Neural cell (in vitro differentiated cells): ENCODE data around the gene NPTN. TPM values are rescaled to one million over a fixed set of nuclear protein-coding genes. Genes with fewer than 3 reads are reported as not detected.

Experiments used
- H2AFZ ChIP-seq: fragments of 200-600, 300-800 bp; sonication (generic), shearing (Covaris generic); 2 replicates; pipeline ENCODE4 v1.6.0; 2014; ENCODE audit warnings: low read depth, mild to moderate bottlenecking, antibody characterized with exemption, low read length, moderate library complexity
- H3F3A ChIP-seq: fragments of 200-600 bp; shearing (Covaris generic); 2 replicates; pipeline ENCODE4 v1.6.1; 2016; ENCODE audit warnings: mild to moderate bottlenecking, moderate library complexity, mixed read lengths, antibody characterized with exemption, low read length; ENCODE audit not compliant: insufficient read depth, poor library complexity, severe bottlenecking
- H3K27ac ChIP-seq: fragments of 200-600, 300-800 bp; sonication (generic), shearing (Covaris generic); 2 replicates; pipeline ENCODE4 v1.5.1; 2014; ENCODE audit warnings: mild to moderate bottlenecking, low read length, moderate library complexity
- H3K27me3 ChIP-seq: fragments of 300-800, 200-600 bp; sonication (generic), shearing (Covaris generic); 2 replicates; pipeline ENCODE4 v1.6.0; 2014; ENCODE audit warnings: mild to moderate bottlenecking, low read depth, low read length, moderate library complexity; ENCODE audit not compliant: insufficient read depth
- H3K36me3 ChIP-seq: fragments of 300-800, 200-600 bp; sonication (generic), shearing (Covaris generic); 2 replicates; pipeline ENCODE4 v1.5.1; 2014; ENCODE audit warnings: mild to moderate bottlenecking, antibody characterized with exemption, low read length, moderate library complexity; ENCODE audit not compliant: insufficient read depth
- H3K4me2 ChIP-seq: fragments of 300-800, 200-600 bp; sonication (generic), shearing (Covaris generic); 2 replicates; pipeline ENCODE4 v1.6.0; 2014; ENCODE audit warnings: mild to moderate bottlenecking, low read length
- H3K4me3 ChIP-seq: fragments of 300-800, 200-600 bp; sonication (generic), shearing (Covaris generic); 2 replicates; pipeline ENCODE4 v1.5.1; 2014; ENCODE audit warnings: mild to moderate bottlenecking, low read length, moderate library complexity
- H3K79me2 ChIP-seq: fragments of 200-600 bp; shearing (Covaris generic); replicated peaks from 2 replicates; pipeline ENCODE4 v1.6.0; 2014; ENCODE audit warnings: mild to moderate bottlenecking, low read length, moderate library complexity; ENCODE audit not compliant: insufficient read depth
- H3K9ac ChIP-seq: fragments of 300-800, 200-600 bp; sonication (generic), shearing (Covaris generic); 2 replicates; pipeline ENCODE4 v1.6.1; 2016; ENCODE audit warnings: mild to moderate bottlenecking, low read length, mixed read lengths
- H3K9me2 ChIP-seq: fragments of 200-600 bp; shearing (Covaris generic); 2 replicates; pipeline ENCODE4 v1.6.1; 2016; ENCODE audit warnings: mild to moderate bottlenecking, low read length, mixed read lengths; ENCODE audit not compliant: insufficient read depth
- H3K9me3 ChIP-seq: fragments of 200-600, 300-800 bp; sonication (generic), shearing (Covaris generic); 2 replicates; pipeline ENCODE4 v1.6.1; 2016; ENCODE audit warnings: mild to moderate bottlenecking, mixed run types, low read length, moderate library complexity, mixed read lengths
- H4K20me1 ChIP-seq: fragments of 200-600 bp; shearing (Covaris generic); 2 replicates; pipeline ENCODE4 v1.6.1; 2016; ENCODE audit warnings: mild to moderate bottlenecking, mixed run types; ENCODE audit not compliant: insufficient read depth
- EP300 ChIP-seq: fragments of 450-650 bp; conservative IDR thresholded peaks from 2 replicates; pipeline ENCODE4 v1.6.1; 2014; ENCODE audit warnings: antibody characterized with exemption, mild to moderate bottlenecking, moderate library complexity; ENCODE audit not compliant: poor library complexity, severe bottlenecking
- EZH2 ChIP-seq: fragments of 200-600, 300-800 bp; shearing (Covaris generic), sonication (generic); IDR thresholded peaks from 2 replicates; pipeline ENCODE4 v1.6.1; 2014; ENCODE audit warnings: antibody characterized with exemption, low read length, borderline replicate concordance, mild to moderate bottlenecking; ENCODE audit not compliant: insufficient read depth, poor library complexity, severe bottlenecking
- MXI1 ChIP-seq: fragments of 450-650 bp; conservative IDR thresholded peaks from 2 replicates; pipeline ENCODE4 v1.6.1; 2014; ENCODE audit warnings: antibody characterized with exemption, mild to moderate bottlenecking; ENCODE audit not compliant: poor library complexity, severe bottlenecking
- POLR2AphosphoS5 ChIP-seq: IDR thresholded peaks from 2 replicates; pipeline ENCODE4 v1.6.1; 2012
- RAD21 ChIP-seq: fragments of 450-650 bp; conservative IDR thresholded peaks from 2 replicates; pipeline ENCODE4 v1.6.1; 2014; ENCODE audit warnings: antibody characterized with exemption, mild to moderate bottlenecking, moderate library complexity
- REST ChIP-seq: IDR thresholded peaks from 2 replicates; pipeline ENCODE4 v1.6.1; 2012; ENCODE audit warnings: borderline replicate concordance
- SMC3 ChIP-seq: fragments of 450-650 bp; conservative IDR thresholded peaks from 2 replicates; pipeline ENCODE4 v1.6.1; 2014; ENCODE audit warnings: antibody characterized with exemption, mild to moderate bottlenecking, moderate library complexity; ENCODE audit not compliant: poor library complexity
- TAF1 ChIP-seq: IDR thresholded peaks from 2 replicates; pipeline ENCODE4 v1.6.1; 2012; ENCODE audit warnings: low read depth
- polyA plus RNA-seq: library from polyadenylated mRNA; depleted of rRNA; stranded (reverse); fragments of >200 nt; gene quantifications from 2 replicates; pipeline ENCODE4 v1.2.3, GENCODE V29; 2014
- TF ChIP-seq, protein P1 (sequence below): fragments of 450-650 bp; IDR thresholded peaks from 2 replicates; pipeline ENCODE4 v1.5.1; 2014; ENCODE audit warnings: antibody characterized with exemption, mild to moderate bottlenecking, moderate library complexity; ENCODE audit not compliant: poor library complexity, severe bottlenecking

NPTN gene
- polyA plus RNA-seq, 1 donor from 2014 or later = 237 TPM

- no peak overlapping the region for H3K4me2 ChIP-seq
Observed at GRCh38 chr15:73617913-73618312, 15.3 kb downstream of the NPTN start.

DNA sequence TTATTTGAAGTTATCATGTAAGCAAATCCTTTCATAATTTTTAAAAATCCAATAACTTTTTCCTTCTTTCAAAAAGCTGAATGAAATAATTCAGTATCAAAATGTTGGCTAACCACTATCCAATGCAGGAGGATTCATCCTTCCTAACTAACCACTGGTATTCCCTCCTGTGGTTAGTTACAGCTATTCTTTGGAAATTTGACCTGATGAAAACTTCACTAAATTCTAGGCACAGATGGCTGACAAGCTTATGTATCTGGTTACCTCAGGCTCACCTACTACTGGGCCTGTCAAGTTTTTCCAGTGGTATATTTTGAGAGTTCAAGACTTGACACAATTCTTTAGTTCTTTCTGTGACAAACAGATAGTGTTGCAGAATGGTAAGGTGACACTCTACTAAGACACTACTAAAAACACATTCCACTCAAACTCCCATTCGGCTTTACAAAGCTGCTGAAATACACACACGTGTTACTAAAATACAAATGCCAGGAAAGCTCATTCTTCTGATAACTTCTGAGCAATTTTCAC is 15.8 kb downstream of the NPTN start:
- TF ChIP-seq SMC3 (no peak), EZH2 (no peak), MXI1 (no peak), EP300 (no peak), REST (no peak), POLR2AphosphoS5 (no peak), RAD21 (no peak), TAF1 (no peak)
- TF ChIP-seq, protein P1, sequence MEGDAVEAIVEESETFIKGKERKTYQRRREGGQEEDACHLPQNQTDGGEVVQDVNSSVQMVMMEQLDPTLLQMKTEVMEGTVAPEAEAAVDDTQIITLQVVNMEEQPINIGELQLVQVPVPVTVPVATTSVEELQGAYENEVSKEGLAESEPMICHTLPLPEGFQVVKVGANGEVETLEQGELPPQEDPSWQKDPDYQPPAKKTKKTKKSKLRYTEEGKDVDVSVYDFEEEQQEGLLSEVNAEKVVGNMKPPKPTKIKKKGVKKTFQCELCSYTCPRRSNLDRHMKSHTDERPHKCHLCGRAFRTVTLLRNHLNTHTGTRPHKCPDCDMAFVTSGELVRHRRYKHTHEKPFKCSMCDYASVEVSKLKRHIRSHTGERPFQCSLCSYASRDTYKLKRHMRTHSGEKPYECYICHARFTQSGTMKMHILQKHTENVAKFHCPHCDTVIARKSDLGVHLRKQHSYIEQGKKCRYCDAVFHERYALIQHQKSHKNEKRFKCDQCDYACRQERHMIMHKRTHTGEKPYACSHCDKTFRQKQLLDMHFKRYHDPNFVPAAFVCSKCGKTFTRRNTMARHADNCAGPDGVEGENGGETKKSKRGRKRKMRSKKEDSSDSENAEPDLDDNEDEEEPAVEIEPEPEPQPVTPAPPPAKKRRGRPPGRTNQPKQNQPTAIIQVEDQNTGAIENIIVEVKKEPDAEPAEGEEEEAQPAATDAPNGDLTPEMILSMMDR = no peak
- H3K4me3 ChIP-seq = no peak overlapping the region
- H3K27me3 ChIP-seq = no peaks in the 10 kb centered on the region
- no peaks in the 10 kb centered on the region for H3F3A ChIP-seq
- H4K20me1 ChIP-seq = no peaks in the 10 kb centered on the region
- H3K79me2 ChIP-seq = peaks cover 43% of the 10 kb centered on the region
- no peaks in the 10 kb centered on the region for H3K9me3 ChIP-seq
- H3K4me2 ChIP-seq = no peak overlapping the region
- no peak overlapping the region for H3K9ac ChIP-seq
- no peaks in the 10 kb centered on the region for H3K36me3 ChIP-seq
- no peak overlapping the region for H3K27ac ChIP-seq
- H3K9me2 ChIP-seq = no peaks in the 10 kb centered on the region
- H2AFZ ChIP-seq = no peak overlapping the region

More at GRCh38 chr15:73617913-73618312, 15.3 kb downstream of the NPTN start:
- H3K9me3 ChIP-seq = no peaks in the 10 kb centered on the region
- no peaks in the 10 kb centered on the region for H3K27me3 ChIP-seq
- no peak overlapping the region for H3K9ac ChIP-seq
- H3K79me2 ChIP-seq = peaks cover 45% of the 10 kb centered on the region
- H3K36me3 ChIP-seq = no peaks in the 10 kb centered on the region
- H3K4me3 ChIP-seq = no peak overlapping the region
- TF ChIP-seq MXI1 = no peak
- peak; percentile 46 for TF ChIP-seq POLR2AphosphoS5
- TF ChIP-seq REST = peak; percentile 20
- no peaks in the 10 kb centered on the region for H3K9me2 ChIP-seq
- H3F3A ChIP-seq = no peaks in the 10 kb centered on the region
- no peaks in the 10 kb centered on the region for H4K20me1 ChIP-seq
- H3K27ac ChIP-seq = no peak overlapping the region
- H2AFZ ChIP-seq = no peak overlapping the region
